M059J (cell line): ENCODE data around the gene HOMER2. TPM values are rescaled to one million over a fixed set of nuclear protein-coding genes. Genes with fewer than 3 reads are reported as not detected.
"Not testable (repeated sequence)": the region's sequence is repeated elsewhere in the genome, so short reads cannot be mapped to it uniquely, and the experiment has no call there.

Source experiments
- DNase-seq: peaks from one replicate; pipeline ENCODE4 v3.0.0-alpha.2; 2012; ENCODE audit warnings: low read depth
- total RNA-seq: library from RNA; depleted of rRNA; stranded (reverse); fragments of >200 nt; shearing (Covaris generic); gene quantifications from 2 replicates; pipeline ENCODE4 v1.2.3, GENCODE V29; 2014

The HOMER2 gene
- total RNA-seq, 1 experiment from 2014 or later, result 7.6 TPM

- DNase-seq, result no peak
Measured at GRCh38 chr15:82964890-82965289, 12.4 kb upstream of the HOMER2 start.

GRCh38 chr15:82963471-82964341 is 11.2 kb upstream of the HOMER2 start:
- DNase-seq, result no peak

DNA sequence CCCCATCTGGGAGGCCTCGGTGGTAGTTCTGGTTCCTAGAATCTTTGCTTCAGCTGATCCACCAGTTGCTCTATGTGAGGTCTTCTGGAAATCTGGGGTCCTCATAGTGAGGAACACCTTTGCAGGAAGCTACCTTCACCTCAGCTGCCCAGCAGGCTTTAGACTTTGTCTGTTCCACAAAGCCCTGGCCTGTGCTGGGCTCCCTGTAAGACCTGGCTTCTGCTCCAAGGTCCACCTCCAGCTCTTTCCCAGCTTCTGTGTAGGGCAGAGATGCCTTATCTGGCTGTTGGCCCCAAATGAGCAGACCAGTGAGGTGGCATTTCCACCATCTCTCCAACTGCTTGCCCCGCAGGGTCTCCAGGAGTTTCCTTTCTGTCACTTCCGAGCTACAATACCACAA is 8.2 kb upstream of the HOMER2 start:
- no peak for DNase-seq

DNA sequence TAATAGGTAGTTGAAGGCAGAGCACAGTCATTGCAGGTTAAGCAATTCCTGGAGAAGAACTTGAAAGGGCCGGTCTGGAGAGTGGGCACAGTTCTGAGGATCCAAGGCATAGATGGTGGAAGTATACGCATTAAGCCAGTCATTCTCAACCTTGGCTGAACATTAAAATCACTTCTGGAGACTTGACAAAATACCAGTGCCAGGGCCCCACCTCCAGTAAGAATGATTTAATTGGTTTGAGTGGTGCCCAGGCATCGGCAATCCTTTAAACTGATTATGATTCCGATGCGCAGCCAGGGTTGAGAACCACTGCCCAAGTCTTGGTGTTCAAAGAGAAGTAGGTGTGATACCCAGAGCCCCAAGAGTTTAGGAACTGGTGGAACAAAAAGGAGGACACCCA is 6.9 kb upstream of the HOMER2 start:
- DNase-seq, result no peak

DNA sequence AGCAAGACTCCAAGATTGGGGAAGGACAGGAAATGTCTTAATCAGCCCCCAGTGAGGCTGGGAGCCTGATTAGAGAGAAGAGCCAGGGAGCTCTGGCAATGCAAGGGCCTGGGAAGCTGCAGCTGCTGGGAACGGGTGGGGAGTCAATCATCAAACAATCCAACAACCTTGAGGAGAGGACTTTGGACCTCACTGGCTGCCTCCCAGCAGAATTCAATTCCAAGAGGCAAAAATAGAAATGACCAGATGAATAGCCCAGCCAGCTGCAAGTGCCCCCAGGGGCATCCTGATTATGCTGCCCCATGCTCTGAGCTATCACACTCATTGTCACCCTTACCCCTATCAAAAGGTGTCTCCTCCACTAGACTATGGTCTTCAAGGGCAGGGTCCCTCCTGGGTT is 6.1 kb upstream of the HOMER2 start:
- DNase-seq, result no peak

DNA sequence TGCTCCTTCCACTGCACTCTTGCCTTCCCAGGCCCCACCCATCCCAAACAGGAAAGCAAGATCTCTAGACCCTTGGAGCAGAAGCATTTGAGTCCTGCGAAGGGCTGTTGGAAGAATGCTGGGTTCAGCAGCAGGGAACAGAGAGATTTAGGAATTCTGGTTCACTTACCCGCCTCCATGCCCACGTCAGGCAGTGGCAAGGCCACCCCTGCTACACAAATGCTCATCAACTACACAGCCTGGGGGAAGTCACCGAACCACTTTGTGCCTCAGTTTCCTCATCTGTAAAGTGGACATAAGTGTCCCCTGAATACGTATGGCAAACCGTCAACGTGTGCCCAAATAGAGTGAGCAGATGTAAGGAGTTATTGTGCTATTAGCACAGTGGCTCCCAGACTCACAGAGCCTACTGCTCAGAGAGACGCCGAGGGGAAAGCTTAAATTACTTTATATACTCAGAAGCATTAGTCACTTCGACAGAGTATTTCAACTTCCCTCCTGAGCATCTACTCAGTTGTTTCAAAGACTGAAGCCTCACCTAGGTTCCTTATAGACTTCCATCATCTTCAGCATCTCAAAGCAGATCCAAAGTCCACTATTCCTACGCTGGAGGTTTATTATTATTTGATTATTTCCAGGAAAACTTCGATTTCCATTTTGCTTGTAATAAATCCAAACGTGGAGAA is 905 bp downstream of the HOMER2 start:
- peak; percentile 20 for DNase-seq

- DNase-seq, result no peak
Measured at GRCh38 chr15:82950746-82951370, 1.7 kb downstream of the HOMER2 start.

- DNase-seq, result no peak
Measured at GRCh38 chr15:82950295-82950694, 2.2 kb downstream of the HOMER2 start.

- DNase-seq, result no peak
Measured at GRCh38 chr15:82946155-82946701, 6.3 kb downstream of the HOMER2 start.

- DNase-seq, result no peak
Measured at GRCh38 chr15:82945326-82945725, 7.2 kb downstream of the HOMER2 start.

DNA sequence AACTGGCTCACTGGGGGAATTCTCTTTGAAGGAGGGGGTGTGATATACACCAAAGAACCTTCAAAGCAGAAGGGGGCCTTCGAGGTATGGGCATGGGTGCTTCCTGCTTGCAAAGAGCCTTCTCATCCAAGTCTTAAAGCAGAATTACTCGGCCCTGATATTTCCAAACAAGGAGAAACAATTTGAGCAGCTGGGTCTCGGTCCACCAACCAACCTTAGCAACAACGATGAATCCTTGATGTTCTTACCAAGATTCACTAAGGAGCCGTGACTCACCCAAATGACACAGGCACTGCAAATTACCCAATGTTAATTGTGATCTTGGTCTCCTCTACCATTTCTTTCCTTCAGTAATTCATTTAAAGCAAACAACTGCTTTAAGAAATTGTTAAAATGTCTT is 7.7 kb downstream of the HOMER2 start:
- DNase-seq, result peak; percentile 71

DNA sequence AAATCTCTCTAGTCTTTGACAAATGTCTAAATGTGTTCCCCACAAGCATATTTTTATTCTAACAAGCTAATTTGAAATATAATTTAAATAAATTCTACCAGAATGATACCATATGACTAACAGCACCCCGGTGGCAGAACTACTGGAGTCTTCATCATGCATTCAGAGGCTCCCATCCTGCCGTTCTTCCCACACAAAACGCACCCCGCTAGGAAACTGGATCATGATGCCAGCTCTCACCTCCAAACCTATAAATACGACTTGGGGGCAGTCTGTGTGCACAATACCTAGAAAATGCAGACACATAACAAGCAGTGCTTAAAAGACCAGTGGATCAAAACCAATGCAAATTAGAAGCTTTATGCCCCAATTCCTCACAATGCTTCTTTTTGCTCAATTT is 8.5 kb downstream of the HOMER2 start:
- DNase-seq, result no peak

DNA sequence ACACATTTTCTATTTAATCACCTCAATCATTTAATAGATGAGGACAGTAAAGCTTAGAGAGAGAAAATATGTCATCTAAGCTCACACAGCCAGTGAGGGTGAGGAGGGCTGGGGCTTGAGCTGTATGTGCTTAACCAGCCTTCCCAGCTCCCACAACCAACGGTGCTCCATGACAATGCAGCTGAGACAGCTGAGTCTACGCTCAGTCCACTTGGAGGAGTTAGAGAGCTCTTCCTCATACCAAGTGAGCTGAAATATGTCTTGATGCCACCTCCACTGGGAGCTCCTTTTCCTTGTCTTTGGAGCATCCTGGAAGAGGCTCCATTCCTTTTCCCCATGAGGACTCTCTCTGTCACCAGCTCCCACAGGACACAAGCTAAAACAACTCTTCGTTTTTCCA is 9.3 kb downstream of the HOMER2 start:
- peak; percentile 37 for DNase-seq

- DNase-seq, result peak; percentile 95
Measured at GRCh38 chr15:82942691-82943090, 9.8 kb downstream of the HOMER2 start.

GRCh38 chr15:82939678-82940077 is 12.8 kb downstream of the HOMER2 start:
- not testable (repeated sequence) for DNase-seq

DNA sequence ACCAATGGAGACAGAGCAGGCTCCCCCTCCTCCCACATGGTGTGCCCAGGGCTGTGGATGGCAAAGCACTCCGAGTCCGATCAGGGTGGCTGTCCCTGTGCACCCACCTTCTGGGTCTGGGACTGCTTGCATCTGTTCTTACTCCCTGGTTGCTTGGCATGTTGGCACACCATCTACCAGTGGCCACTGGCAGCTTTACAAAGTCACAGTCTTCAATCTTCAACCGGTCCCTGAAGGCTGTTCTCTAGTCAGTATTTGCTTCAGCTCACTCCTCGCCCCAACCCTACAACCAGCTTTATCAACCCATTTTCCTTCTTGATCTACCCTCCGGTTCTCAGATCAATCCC is 14.8 kb downstream of the HOMER2 start:
- DNase-seq, result no peak

GRCh38 chr15:82936966-82937711 is 15.4 kb downstream of the HOMER2 start:
- peak; percentile 62 for DNase-seq

GRCh38 chr15:82935382-82935781 is 17.1 kb downstream of the HOMER2 start:
- no peak for DNase-seq

DNA sequence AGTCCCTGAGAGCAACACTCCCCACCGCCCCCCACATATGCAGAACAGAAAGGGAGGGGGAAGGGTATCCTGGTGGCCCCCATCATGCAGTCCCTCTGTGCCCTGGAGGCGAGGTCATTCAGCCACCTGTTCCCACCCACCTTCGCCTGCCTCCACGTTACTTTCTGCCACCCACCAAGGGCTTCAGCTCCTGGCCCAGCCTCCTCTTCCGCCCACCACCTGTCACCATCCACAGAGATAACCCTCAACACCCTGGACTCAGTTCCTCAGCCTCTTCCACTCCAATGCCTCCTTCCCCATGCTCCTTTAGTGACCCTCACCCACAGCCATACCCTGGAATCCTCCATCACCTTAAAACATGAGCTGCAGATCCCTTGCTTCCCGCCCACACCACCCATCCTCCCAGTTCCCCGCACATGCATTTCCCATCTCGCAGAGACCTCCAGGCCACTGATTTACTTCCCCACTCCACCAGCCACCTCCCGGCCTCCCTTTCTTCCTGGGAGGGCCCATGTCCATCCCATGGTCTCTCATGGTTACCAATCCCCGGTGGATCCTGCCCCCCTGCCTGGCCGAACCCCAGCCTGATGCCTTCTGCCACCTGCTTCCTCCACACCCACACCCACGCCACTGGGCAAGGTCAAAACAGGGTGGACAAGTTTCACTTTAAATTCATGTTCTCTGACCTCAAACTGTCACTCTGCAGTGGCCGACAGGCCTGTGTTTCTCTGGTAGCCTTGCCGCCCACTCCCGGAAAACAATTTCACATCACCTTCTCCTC is 18.2 kb downstream of the HOMER2 start:
- DNase-seq, result no peak

DNA sequence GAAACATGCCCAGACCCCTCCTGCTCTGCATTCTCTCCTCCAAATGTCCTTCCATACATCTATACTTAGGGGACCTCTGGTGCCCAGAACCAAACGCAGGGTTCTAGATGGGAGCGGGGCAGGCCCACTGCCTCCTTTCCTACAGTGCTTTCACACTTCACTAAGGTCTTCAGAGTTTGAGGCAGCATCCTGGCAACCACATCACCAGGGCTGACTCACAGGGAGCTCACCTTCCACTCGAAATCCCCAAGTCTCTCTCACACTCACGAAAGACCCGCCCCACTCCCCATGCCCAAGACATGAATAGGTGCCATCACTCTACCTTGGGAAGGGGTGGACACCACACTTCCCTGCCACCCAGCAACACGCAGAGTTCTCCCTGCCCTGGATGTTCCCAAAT is 18.9 kb downstream of the HOMER2 start:
- DNase-seq, result peak; percentile 14

DNA sequence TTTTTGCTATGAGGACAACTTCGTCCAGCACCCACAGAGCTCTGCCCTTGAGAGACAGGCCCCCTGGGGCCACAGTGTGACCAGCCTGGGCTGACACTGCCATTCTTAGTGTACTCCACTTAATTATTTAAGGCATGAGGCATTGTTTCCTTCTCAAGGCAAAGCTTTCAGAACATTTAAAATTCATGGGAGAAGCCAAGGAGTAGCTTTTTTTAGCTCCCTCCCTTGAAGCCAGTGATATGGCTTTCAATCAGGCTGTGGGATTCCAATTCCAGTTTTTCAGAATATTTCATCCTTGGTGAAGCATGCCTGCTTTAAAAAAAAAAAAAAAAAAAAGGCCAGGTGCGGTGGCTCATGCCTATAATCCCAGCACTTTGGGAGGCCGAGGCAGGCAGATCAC is 21.3 kb downstream of the HOMER2 start:
- DNase-seq, result no peak
